KMS-11 (cell line): ENCODE results near the gene CAMKK2.

Experiments
- H2AFZ ChIP-seq: fragments of 200-600 bp; sonication (generic); 2 replicates; pipeline ENCODE4 v1.6.1; 2016; ENCODE audit warnings: antibody characterized with exemption, mixed run types, low read depth
- H3K27ac ChIP-seq: fragments of 200-600 bp; sonication (generic); 2 replicates; pipeline ENCODE4 v1.6.1; 2016; ENCODE audit warnings: mild to moderate bottlenecking, mixed run types
- H3K27me3 ChIP-seq: fragments of 200-600 bp; sonication (generic); 2 replicates; pipeline ENCODE4 v1.6.1; 2017; ENCODE audit warnings: mild to moderate bottlenecking, low read depth, mixed run types, moderate library complexity; ENCODE audit not compliant: insufficient read depth
- H3K36me3 ChIP-seq: fragments of 200-600 bp; sonication (generic); 2 replicates; pipeline ENCODE4 v1.6.1; 2017; ENCODE audit warnings: mild to moderate bottlenecking, mixed run types; ENCODE audit not compliant: insufficient read depth
- H3K4me1 ChIP-seq: fragments of 200-600 bp; sonication (generic); 2 replicates; pipeline ENCODE4 v1.6.1; 2016; ENCODE audit warnings: mild to moderate bottlenecking, low read depth, mixed run types; ENCODE audit not compliant: poor library complexity, severe bottlenecking
- H3K4me2 ChIP-seq: fragments of 200-600 bp; sonication (generic); 2 replicates; pipeline ENCODE4 v1.7.0; 2016; ENCODE audit warnings: mild to moderate bottlenecking, mixed run types
- H3K4me3 ChIP-seq: fragments of 200-600 bp; sonication (generic); IDR thresholded peaks from 2 replicates; pipeline ENCODE4 v1.6.1; 2017; ENCODE audit warnings: low read depth, low read length, mixed read lengths; ENCODE audit not compliant: insufficient read depth
- H3K79me2 ChIP-seq: fragments of 200-600 bp; sonication (generic); 2 replicates; pipeline ENCODE4 v1.6.1; 2016; ENCODE audit warnings: low read depth, mixed run types; ENCODE audit not compliant: insufficient read depth
- H3K9ac ChIP-seq: fragments of 200-600 bp; sonication (generic); 2 replicates; pipeline ENCODE4 v1.6.1; 2016; ENCODE audit warnings: mild to moderate bottlenecking, mixed run types
- H4K20me1 ChIP-seq: fragments of 200-600 bp; sonication (generic); 2 replicates; pipeline ENCODE4 v1.6.1; 2016; ENCODE audit warnings: mild to moderate bottlenecking, mixed run types; ENCODE audit not compliant: insufficient read depth
- CTCF ChIP-seq: fragments of 200-600 bp; sonication (generic); conservative IDR thresholded peaks from 2 replicates; pipeline ENCODE4 v1.6.1; 2017; ENCODE audit warnings: low read depth, mild to moderate bottlenecking, antibody characterized with exemption, low read length, moderate library complexity, mixed read lengths

Gene CAMKK2

GRCh38 chr12:121288158-121288845, 8.2 kb downstream of the CAMKK2 start:
- no peaks in the 10 kb centered on the region for H3K36me3 ChIP-seq
- no peak overlapping the region for H3K4me2 ChIP-seq
- no peaks in the 10 kb centered on the region for H3K27me3 ChIP-seq
- H2AFZ ChIP-seq = no peak overlapping the region
- H4K20me1 ChIP-seq = no peaks in the 10 kb centered on the region
- no peak overlapping the region for H3K9ac ChIP-seq
- peaks cover 11% of the 10 kb centered on the region for H3K4me1 ChIP-seq
- no peak overlapping the region for H3K4me3 ChIP-seq
- H3K79me2 ChIP-seq = no peaks in the 10 kb centered on the region
- no peak overlapping the region for H3K27ac ChIP-seq
- TF ChIP-seq CTCF = no peak

- H3K79me2 ChIP-seq = no peaks in the 10 kb centered on the region
- H2AFZ ChIP-seq = no peak overlapping the region
Measured at GRCh38 chr12:121287267-121287954, 9.1 kb downstream of the CAMKK2 start.

DNA sequence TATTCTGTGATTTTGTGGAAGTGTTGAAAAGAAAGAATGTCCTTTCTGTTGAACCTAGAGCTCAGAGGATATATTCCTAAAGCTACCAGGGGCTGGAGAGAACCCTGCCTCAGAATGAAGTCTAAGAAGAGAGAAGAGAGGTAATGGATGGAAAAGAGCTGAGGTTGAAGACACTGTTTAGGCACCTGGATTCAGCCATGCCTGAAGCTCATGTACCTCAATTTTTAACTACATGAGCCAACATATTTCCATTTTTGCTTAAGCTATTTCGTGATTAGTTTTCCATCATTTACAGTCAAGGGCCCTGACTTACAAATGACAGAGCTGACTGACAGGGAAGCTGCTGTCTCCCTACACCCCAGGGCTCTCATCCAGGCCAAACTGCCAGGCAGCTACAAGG, 10.7 kb downstream of the CAMKK2 start:
- Histone ChIP-seq H3K4me3 (no peak overlapping the region), H4K20me1 (no peaks in the 10 kb centered on the region), H3K79me2 (no peaks in the 10 kb centered on the region), H3K4me1 (peaks cover 11% of the 10 kb centered on the region), H3K36me3 (no peaks in the 10 kb centered on the region), H3K9ac (no peak overlapping the region), H2AFZ (no peak overlapping the region), H3K27me3 (no peaks in the 10 kb centered on the region), H3K27ac (no peak overlapping the region), H3K4me2 (no peak overlapping the region)
- no peak for TF ChIP-seq CTCF

More at GRCh38 chr12:121287267-121287954, 9.1 kb downstream of the CAMKK2 start:
- Histone ChIP-seq H3K4me2 (no peak overlapping the region), H3K27me3 (no peaks in the 10 kb centered on the region), H4K20me1 (no peaks in the 10 kb centered on the region), H3K4me3 (no peak overlapping the region), H3K27ac (no peak overlapping the region), H3K9ac (no peak overlapping the region), H3K36me3 (no peaks in the 10 kb centered on the region), H3K4me1 (peaks cover 11% of the 10 kb centered on the region)
- TF ChIP-seq CTCF = no peak

- Histone ChIP-seq H3K27me3 (no peaks in the 10 kb centered on the region), H4K20me1 (no peaks in the 10 kb centered on the region), H3K27ac (no peak overlapping the region), H3K36me3 (no peaks in the 10 kb centered on the region), H3K79me2 (no peaks in the 10 kb centered on the region), H3K4me3 (no peak overlapping the region), H3K4me2 (no peak overlapping the region), H3K4me1 (peaks cover 10% of the 10 kb centered on the region), H2AFZ (no peak overlapping the region), H3K9ac (no peak overlapping the region)
- no peak for TF ChIP-seq CTCF
Measured at GRCh38 chr12:121284551-121285390, 11.7 kb downstream of the CAMKK2 start.
